Measurements from ENCODE around the gene RAPGEF3.

The RAPGEF3 gene

GRCh38 chr12:47772094-47772660 is 13.5 kb upstream of the RAPGEF3 start:
- Histone ChIP-seq H3K4me3 (ENCODE audit: low read depth, low read length) (no peak overlapping the region), H3K27ac (ENCODE audit: extremely low read depth, low read depth, low read length) (no peak overlapping the region), H3K36me3 (ENCODE audit: control insufficient read depth in 2 of 2, insufficient read depth in 1 of 2, low read length in 2 of 2) (no peaks in the 10 kb centered on the region), H3K9me3 (ENCODE audit: control insufficient read depth, insufficient read depth, low read depth, low read length) (no peaks in the 10 kb centered on the region), H3K4me1 (ENCODE audit: control insufficient read depth, insufficient read depth, low read length) (no peaks in the 10 kb centered on the region; the same call in 1 of the 2 replicates)
- POLR2A ChIA-PET, result interaction anchor here (0.7 to 1.6 kb wide), 2 partner anchors 10 to 66 kb away, joined by 3 to 4 read pairs; no protein-coding TSS in a partner anchor
- TF ChIP-seq IKZF3 (tag by site-specific recombination; IDR thresholded peaks at IDR 0.05) (0 out of 2 replicates have a peak, but pooled peaks have one; percentile 31), SCRT2 (tag by site-specific recombination; IDR thresholded peaks at IDR 0.05) (peak; percentile 39; the same call in 1 of the 2 replicates), PRDM10 (tag by site-specific recombination; IDR thresholded peaks at IDR 0.05) (peak; percentile 66), ZNF121 (tag by site-specific recombination; IDR thresholded peaks at IDR 0.05) (peak; percentile 91), OVOL3 (tag by site-specific recombination; IDR thresholded peaks at IDR 0.05) (no peak), ZNF600 (tag by site-specific recombination; IDR thresholded peaks at IDR 0.05) (no peak), ZNF114 (tag by site-specific recombination; IDR thresholded peaks at IDR 0.05) (no peak)
- CTCF ChIA-PET, result interaction anchor here (0.5 to 19.6 kb wide), 13 partner anchors 9 to 476 kb away, joined by 3 to 784 read pairs (median 5); partner anchors contain the start of gene RAPGEF3

DNA sequence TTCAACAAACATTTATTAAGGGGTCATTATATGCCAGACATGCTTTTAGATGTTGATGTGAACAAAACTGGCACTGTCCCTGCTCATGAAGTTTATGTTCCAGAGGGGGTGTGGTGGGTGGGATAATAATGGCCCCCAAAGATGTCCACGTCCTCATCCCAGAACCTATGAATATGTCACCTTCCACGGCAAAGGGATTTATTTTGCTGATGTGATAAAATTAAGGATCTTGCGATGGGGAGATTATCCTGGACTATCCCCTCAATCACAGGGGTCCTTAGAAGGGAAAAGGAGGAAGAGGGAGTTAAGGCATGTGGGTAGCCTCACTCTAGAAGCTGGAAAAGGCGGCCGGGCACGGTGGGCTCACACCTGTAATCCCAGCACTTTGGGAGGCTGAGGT is 12.6 kb upstream of the RAPGEF3 start:
- no peaks in the 10 kb centered on the region for H3K9me3 ChIP-seq (ENCODE audit: control insufficient read depth, insufficient read depth, low read depth, low read length)
- ChIA-PET POLR2A (no interaction called here), CTCF (interaction anchor here (6.0 to 19.6 kb wide), 5 partner anchors 8 to 69 kb away, joined by 40 to 784 read pairs (median 108); partner anchors contain the start of gene RAPGEF3)
- H3K4me1 ChIP-seq (ENCODE audit: control insufficient read depth, insufficient read depth, low read length), result no peaks in the 10 kb centered on the region; the same call in 1 of the 2 replicates
- no peak overlapping the region for H3K27ac ChIP-seq (ENCODE audit: extremely low read depth, low read depth, low read length)
- TF ChIP-seq, protein P1, sequence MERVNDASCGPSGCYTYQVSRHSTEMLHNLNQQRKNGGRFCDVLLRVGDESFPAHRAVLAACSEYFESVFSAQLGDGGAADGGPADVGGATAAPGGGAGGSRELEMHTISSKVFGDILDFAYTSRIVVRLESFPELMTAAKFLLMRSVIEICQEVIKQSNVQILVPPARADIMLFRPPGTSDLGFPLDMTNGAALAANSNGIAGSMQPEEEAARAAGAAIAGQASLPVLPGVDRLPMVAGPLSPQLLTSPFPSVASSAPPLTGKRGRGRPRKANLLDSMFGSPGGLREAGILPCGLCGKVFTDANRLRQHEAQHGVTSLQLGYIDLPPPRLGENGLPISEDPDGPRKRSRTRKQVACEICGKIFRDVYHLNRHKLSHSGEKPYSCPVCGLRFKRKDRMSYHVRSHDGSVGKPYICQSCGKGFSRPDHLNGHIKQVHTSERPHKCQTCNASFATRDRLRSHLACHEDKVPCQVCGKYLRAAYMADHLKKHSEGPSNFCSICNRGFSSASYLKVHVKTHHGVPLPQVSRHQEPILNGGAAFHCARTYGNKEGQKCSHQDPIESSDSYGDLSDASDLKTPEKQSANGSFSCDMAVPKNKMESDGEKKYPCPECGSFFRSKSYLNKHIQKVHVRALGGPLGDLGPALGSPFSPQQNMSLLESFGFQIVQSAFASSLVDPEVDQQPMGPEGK (tag by site-specific recombination; IDR thresholded peaks at IDR 0.05), result 0 out of 2 replicates have a peak, but pooled peaks have one; percentile 11
- TF ChIP-seq ZNF366 (tag by site-specific recombination; conservative IDR thresholded peaks at IDR 0.05) (no peak), HOXC10 (CRISPR knock-in tag; IDR thresholded peaks at IDR 0.05) (no peak), ZNF501 (tag by site-specific recombination; IDR thresholded peaks at IDR 0.05) (no peak), ZSCAN23 (tag by site-specific recombination; IDR thresholded peaks at IDR 0.05) (no peak), ZNF335 (tag by site-specific recombination; conservative IDR thresholded peaks at IDR 0.05) (peak; percentile 73), KLF9 (tag by site-specific recombination; IDR thresholded peaks at IDR 0.05; ENCODE audit: low read depth) (0 out of 2 replicates have a peak, but pooled peaks have one; percentile 18), ZNF529 (tag by site-specific recombination; IDR thresholded peaks at IDR 0.05; ENCODE audit: insufficient replicate concordance) (no peak), ZNF610 (tag by site-specific recombination; IDR thresholded peaks at IDR 0.05; ENCODE audit: borderline replicate concordance) (no peak), ZNF514 (tag by site-specific recombination; IDR thresholded peaks at IDR 0.05) (no peak), ZNF555 (tag by site-specific recombination; conservative IDR thresholded peaks at IDR 0.05) (no peak)
- H3K36me3 ChIP-seq (ENCODE audit: control insufficient read depth in 2 of 2, insufficient read depth in 1 of 2, low read length in 2 of 2), result no peaks in the 10 kb centered on the region
- H3K4me3 ChIP-seq (ENCODE audit: low read depth, low read length), result no peak overlapping the region
